ENCODE results near the gene ALMS1. TPM values are rescaled to one million over a fixed set of nuclear protein-coding genes. Genes with fewer than 3 reads are reported as not detected.

ALMS1 gene
- total and polyA plus RNA-seq, 2 of the 8 experiments (the other 6 are each of a cell fraction or from before 2014, with no cell fraction given) = 21.8 to 45.6 TPM

GRCh38 chr2:73503992-73504570, 118.4 kb downstream of the ALMS1 start:
- 96% methylated on average over 2 of the region's 2 CpGs; no CpG with 5 or more reads in 1 of the 2 experiments for WGBS, 2 experiments (ENCODE audit: extremely low coverage in 1 of 2, insufficient coverage in 1 of 2, insufficient read length in 1 of 2, insufficient replicate concordance in 2 of 2, low coverage in 1 of 2, low lambda C conversion rate in 2 of 2, missing lambda C conversion rate in 1 of 2)
- TF ChIP-seq CTCF (IDR thresholded peaks at IDR 0.05; ENCODE audit: control extremely low read depth in 1 of 3, insufficient read depth in 1 of 3, low read depth in 1 of 3, low read length in 3 of 3) (no peak), GABPA (IDR thresholded peaks at IDR 0.05; ENCODE audit: borderline replicate concordance, insufficient read depth, low read length) (no peak), EP300 (IDR thresholded peaks at IDR 0.05; ENCODE audit: borderline replicate concordance in 1 of 2, low read depth in 2 of 2, low read length in 2 of 2) (no peak), POU5F1 (IDR thresholded peaks at IDR 0.05; ENCODE audit: low read depth, low read length) (no peak), HDAC2 (IDR thresholded peaks at IDR 0.05; ENCODE audit: borderline replicate concordance in 1 of 2, low read depth in 2 of 2, low read length in 2 of 2) (no peak)

More at GRCh38 chr2:73503992-73504570, 118.4 kb downstream of the ALMS1 start:
- peaks cover 0 to 11% of the 10 kb centered on the region in 2 experiments; a peak in 1 of 4 replicates for H3K79me2 ChIP-seq (ENCODE audit: control insufficient read depth in 1 of 2, insufficient read depth in 2 of 2, low read length in 2 of 2)
- H3K23me2 ChIP-seq (ENCODE audit: low read depth, low read length) = no peaks in the 10 kb centered on the region
- H3K9ac ChIP-seq (replicated peaks in 1 of 4; ENCODE audit: extremely low read depth in 1 of 4, low read depth in 3 of 4, low read length in 3 of 4) = no peak overlapping the region
- FAIRE-seq (no peak), DNase-seq (ENCODE audit: low read depth in 1 of 2, low spot score in 2 of 2) (no peak)
- H3K4me1 ChIP-seq (replicated peaks in 1 of 4; ENCODE audit: control insufficient read depth in 3 of 4, insufficient read depth in 4 of 4, low read length in 3 of 4) = no peaks in the 10 kb centered on the region
- H3K36me3 ChIP-seq (ENCODE audit: control insufficient read depth in 2 of 4, insufficient read depth in 4 of 4, low read length in 3 of 4) = no peaks in the 10 kb centered on the region
- H3K4me3 ChIP-seq (ENCODE audit: extremely low read depth in 1 of 4, insufficient read depth in 2 of 4, low read depth in 3 of 4, low read length in 4 of 4) = no peak overlapping the region
- H2AFZ ChIP-seq (ENCODE audit: low read length) = no peak overlapping the region
- no peaks in the 10 kb centered on the region for H3K27me3 ChIP-seq (replicated peaks in 1 of 4; ENCODE audit: control insufficient read depth in 3 of 4, extremely low read depth in 1 of 4, insufficient read depth in 3 of 4, low read length in 3 of 4)
- H3K23ac ChIP-seq (ENCODE audit: insufficient read length) = no peak overlapping the region
- no peak overlapping the region for H3K4me2 ChIP-seq (ENCODE audit: insufficient read depth in 1 of 2, low read depth in 2 of 2, low read length in 2 of 2)
- H4K5ac ChIP-seq (ENCODE audit: insufficient read length, low read depth, low read length) = no peak overlapping the region
- no peak overlapping the region for H2BK15ac ChIP-seq (ENCODE audit: low read length)
- H2BK120ac ChIP-seq (replicated peaks; ENCODE audit: low read depth, low read length) = no peak overlapping the region
- no peak overlapping the region for H2BK20ac ChIP-seq (ENCODE audit: low read length)
- H3K14ac ChIP-seq (ENCODE audit: insufficient read length) = no peak overlapping the region
- peaks cover 5% of the 10 kb centered on the region for H3K79me1 ChIP-seq (ENCODE audit: low read depth, low read length)
- H4K20me1 ChIP-seq (replicated peaks in 1 of 2; ENCODE audit: control insufficient read depth in 1 of 2, insufficient read depth in 2 of 2, low read length in 2 of 2) = no peaks in the 10 kb centered on the region
- H2BK5ac ChIP-seq (ENCODE audit: low read depth, low read length) = no peak overlapping the region
- no peaks in the 10 kb centered on the region for H3K9me3 ChIP-seq (ENCODE audit: insufficient read depth in 2 of 2, low read depth in 1 of 2, low read length in 1 of 2)
- POLR2A ChIA-PET (ENCODE audit: partially characterized antibody) = no interaction called here
- H3K27ac ChIP-seq (ENCODE audit: low read depth, low read length) = no peak overlapping the region
- H2BK12ac ChIP-seq (ENCODE audit: low read depth, low read length) = no peak overlapping the region
- H2AK5ac ChIP-seq (ENCODE audit: low read depth, low read length) = no peak overlapping the region
- no peak overlapping the region for H3K56ac ChIP-seq (replicated peaks; ENCODE audit: insufficient read length, low read depth, low read length)
- no peak overlapping the region for H4K8ac ChIP-seq (ENCODE audit: extremely low read depth, insufficient read depth, low read length)
- H3K18ac ChIP-seq (ENCODE audit: extremely low read depth, low read length) = no peak overlapping the region
- H4K91ac ChIP-seq (replicated peaks; ENCODE audit: insufficient read length, low read length) = no peak overlapping the region
- no peak overlapping the region for H3K4ac ChIP-seq (replicated peaks; ENCODE audit: insufficient read length, low read depth, low read length)
- CTCF ChIA-PET (ENCODE audit: partially characterized antibody) = no interaction called here
